SU-DHL-6 (cell line): ENCODE data around the gene WDR81.
A peak's percentile ranks its signal among the peaks of the same experiment; 100 is the strongest.

Experiments
- H2AFZ ChIP-seq: fragments of 200-600 bp; sonication (generic); 2 replicates; pipeline ENCODE4 v1.6.1; 2014; ENCODE audit warnings: low read depth, mild to moderate bottlenecking, moderate library complexity, mixed read lengths, antibody characterized with exemption, low read length; ENCODE audit not compliant: severe bottlenecking
- H3F3A ChIP-seq: fragments of 200-600 bp; shearing (Covaris generic); 2 replicates; pipeline ENCODE4 v1.6.0; 2016; ENCODE audit warnings: antibody characterized with exemption, mild to moderate bottlenecking; ENCODE audit not compliant: insufficient read depth
- H3K27ac ChIP-seq: fragments of 200-600 bp; sonication (generic); 2 replicates; pipeline ENCODE4 v1.5.1; 2016; ENCODE audit warnings: low read depth, mild to moderate bottlenecking, low read length, moderate library complexity, mixed read lengths
- H3K27me3 ChIP-seq: fragments of 200-600 bp; sonication (generic), shearing (Covaris generic); 2 replicates; pipeline ENCODE4 v1.6.0; 2014; ENCODE audit warnings: mild to moderate bottlenecking, low read length
- H3K36me3 ChIP-seq: fragments of 200-600 bp; sonication (generic); 2 replicates; pipeline ENCODE4 v1.6.1; 2014; ENCODE audit warnings: mild to moderate bottlenecking, low read length, mixed read lengths
- H3K4me2 ChIP-seq: fragments of 300-600, 200-600 bp; shearing (Covaris generic), sonication (generic); 2 replicates; pipeline ENCODE4 v1.6.0; 2014; ENCODE audit warnings: low read length, low read depth, mild to moderate bottlenecking; ENCODE audit not compliant: poor library complexity, severe bottlenecking
- H3K4me3 ChIP-seq: fragments of 200-600 bp; sonication (generic); 2 replicates; pipeline ENCODE4 v1.5.1; 2014; ENCODE audit warnings: antibody characterized with exemption, low read length, mild to moderate bottlenecking, mixed read lengths; ENCODE audit not compliant: insufficient read depth, poor library complexity, severe bottlenecking
- H3K79me2 ChIP-seq: fragments of 200-600 bp; sonication (generic); 2 replicates; pipeline ENCODE4 v1.6.1; 2014; ENCODE audit warnings: mild to moderate bottlenecking, low read length, moderate library complexity; ENCODE audit not compliant: insufficient read depth
- H3K9ac ChIP-seq: fragments of 200-600 bp; sonication (generic); 2 replicates; pipeline ENCODE4 v1.7.0; 2014; ENCODE audit warnings: mild to moderate bottlenecking, low read length
- H3K9me2 ChIP-seq: fragments of 200-600 bp; sonication (generic); replicated peaks from 2 replicates; pipeline ENCODE4 v1.6.1; 2014; ENCODE audit warnings: low read length; ENCODE audit not compliant: insufficient read depth
- H3K9me3 ChIP-seq: fragments of 200-600 bp; sonication (generic); 2 replicates; pipeline ENCODE4 v1.6.1; 2014; ENCODE audit warnings: low read length, mixed read lengths; ENCODE audit not compliant: insufficient read depth
- H4K20me1 ChIP-seq: fragments of 200-600 bp; sonication (generic); 2 replicates; pipeline ENCODE4 v1.6.1; 2014; ENCODE audit warnings: low read depth, mild to moderate bottlenecking, antibody characterized with exemption, low read length, moderate library complexity, mixed read lengths
- EZH2phosphoT487 ChIP-seq: fragments of 200-600 bp; sonication (generic), shearing (Covaris generic); conservative IDR thresholded peaks from 2 replicates; pipeline ENCODE4 v1.6.1; 2018; ENCODE audit warnings: mild to moderate bottlenecking, antibody characterized with exemption, low read length, moderate library complexity, mixed read lengths
- TF ChIP-seq, protein P1 (sequence below): fragments of 200-600 bp; sonication (generic); IDR thresholded peaks from one replicate; pipeline ENCODE4 v1.5.1; 2017; ENCODE audit warnings: antibody characterized with exemption, mild to moderate bottlenecking, low read length, moderate library complexity; ENCODE audit not compliant: insufficient read depth, poor library complexity, severe bottlenecking

The WDR81 gene

DNA sequence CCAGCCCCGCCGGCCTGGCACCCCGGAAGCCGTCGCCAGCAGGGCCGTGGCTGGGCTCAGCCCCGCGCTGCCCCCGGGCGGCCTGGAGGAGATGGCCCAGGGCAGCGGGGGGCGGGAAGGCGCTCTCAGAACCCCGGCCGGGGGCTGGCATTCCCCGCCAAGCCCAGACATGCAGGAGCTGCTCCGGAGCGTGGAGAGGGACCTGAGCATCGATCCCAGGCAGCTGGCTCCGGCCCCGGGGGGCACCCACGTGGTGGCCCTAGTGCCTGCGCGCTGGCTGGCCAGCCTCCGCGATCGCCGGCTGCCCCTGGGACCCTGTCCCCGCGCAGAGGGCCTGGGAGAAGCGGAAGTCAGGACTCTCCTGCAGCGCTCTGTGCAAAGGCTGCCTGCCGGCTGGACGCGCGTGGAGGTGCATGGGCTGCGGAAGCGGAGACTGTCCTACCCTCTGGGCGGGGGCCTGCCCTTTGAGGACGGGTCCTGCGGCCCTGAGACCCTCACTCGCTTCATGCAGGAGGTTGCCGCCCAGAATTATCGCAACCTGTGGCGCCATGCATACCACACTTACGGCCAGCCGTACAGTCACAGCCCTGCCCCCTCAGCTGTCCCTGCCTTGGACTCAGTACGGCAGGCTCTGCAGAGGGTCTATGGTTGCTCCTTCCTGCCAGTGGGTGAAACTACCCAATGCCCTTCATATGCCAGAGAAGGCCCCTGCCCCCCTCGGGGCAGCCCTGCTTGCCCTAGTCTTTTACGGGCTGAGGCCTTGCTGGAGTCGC, 551 bp downstream of the WDR81 start:
- H3K4me3 ChIP-seq: peak overlapping the region; percentile 93
- peak overlapping the region; percentile 73 for H3K4me2 ChIP-seq
- H3K9ac ChIP-seq: peak overlapping the region; percentile 85
- TF ChIP-seq, protein P1, sequence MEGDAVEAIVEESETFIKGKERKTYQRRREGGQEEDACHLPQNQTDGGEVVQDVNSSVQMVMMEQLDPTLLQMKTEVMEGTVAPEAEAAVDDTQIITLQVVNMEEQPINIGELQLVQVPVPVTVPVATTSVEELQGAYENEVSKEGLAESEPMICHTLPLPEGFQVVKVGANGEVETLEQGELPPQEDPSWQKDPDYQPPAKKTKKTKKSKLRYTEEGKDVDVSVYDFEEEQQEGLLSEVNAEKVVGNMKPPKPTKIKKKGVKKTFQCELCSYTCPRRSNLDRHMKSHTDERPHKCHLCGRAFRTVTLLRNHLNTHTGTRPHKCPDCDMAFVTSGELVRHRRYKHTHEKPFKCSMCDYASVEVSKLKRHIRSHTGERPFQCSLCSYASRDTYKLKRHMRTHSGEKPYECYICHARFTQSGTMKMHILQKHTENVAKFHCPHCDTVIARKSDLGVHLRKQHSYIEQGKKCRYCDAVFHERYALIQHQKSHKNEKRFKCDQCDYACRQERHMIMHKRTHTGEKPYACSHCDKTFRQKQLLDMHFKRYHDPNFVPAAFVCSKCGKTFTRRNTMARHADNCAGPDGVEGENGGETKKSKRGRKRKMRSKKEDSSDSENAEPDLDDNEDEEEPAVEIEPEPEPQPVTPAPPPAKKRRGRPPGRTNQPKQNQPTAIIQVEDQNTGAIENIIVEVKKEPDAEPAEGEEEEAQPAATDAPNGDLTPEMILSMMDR: no peak
- TF ChIP-seq EZH2phosphoT487: no peak
- no peaks in the 10 kb centered on the region for H3K36me3 ChIP-seq
- H3F3A ChIP-seq: peaks cover 20% of the 10 kb centered on the region; the same call in 1 of the 2 replicates
- peaks cover 19% of the 10 kb centered on the region; the same call in 1 of the 2 replicates for H3K79me2 ChIP-seq
- H3K27ac ChIP-seq: peak overlapping the region; percentile 51
- H2AFZ ChIP-seq: peak overlapping the region; percentile 70
- no peaks in the 10 kb centered on the region for H4K20me1 ChIP-seq
- no peaks in the 10 kb centered on the region for H3K9me2 ChIP-seq
- no peaks in the 10 kb centered on the region for H3K27me3 ChIP-seq
- no peaks in the 10 kb centered on the region for H3K9me3 ChIP-seq

DNA sequence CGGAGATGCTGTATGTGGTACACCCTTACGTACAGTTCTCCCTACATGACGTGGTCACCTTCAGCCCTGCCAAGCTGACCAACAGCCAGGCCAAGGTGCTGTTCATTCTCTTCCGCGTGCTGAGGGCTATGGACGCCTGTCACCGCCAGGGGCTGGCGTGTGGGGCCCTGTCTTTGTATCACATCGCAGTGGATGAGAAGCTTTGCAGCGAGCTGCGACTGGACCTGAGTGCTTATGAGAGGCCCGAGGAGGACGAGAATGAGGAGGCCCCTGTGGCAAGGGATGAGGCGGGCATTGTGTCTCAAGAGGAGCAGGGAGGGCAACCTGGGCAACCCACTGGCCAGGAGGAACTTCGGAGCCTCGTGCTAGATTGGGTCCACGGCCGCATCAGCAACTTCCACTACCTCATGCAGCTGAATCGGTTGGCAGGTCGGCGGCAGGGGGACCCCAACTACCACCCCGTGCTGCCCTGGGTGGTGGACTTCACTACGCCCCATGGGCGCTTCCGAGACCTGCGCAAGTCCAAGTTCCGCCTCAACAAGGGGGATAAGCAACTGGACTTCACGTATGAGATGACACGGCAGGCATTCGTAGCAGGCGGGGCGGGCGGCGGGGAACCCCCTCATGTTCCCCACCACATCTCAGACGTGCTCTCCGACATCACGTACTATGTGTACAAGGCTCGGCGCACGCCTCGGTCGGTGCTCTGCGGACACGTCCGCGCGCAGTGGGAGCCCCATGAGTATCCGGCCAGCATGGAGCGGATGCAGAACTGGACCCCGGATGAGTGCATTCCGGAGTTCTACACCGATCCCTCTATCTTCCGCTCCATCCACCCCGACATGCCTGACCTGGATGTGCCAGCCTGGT, 1.4 kb downstream of the WDR81 start:
- Histone ChIP-seq H3K27ac (no peak overlapping the region; the same call in 1 of the 2 replicates), H3K9me2 (no peaks in the 10 kb centered on the region), H3K9ac (peak overlapping the region; percentile 85), H3F3A (peaks cover 18% of the 10 kb centered on the region; the same call in 1 of the 2 replicates), H2AFZ (no peak overlapping the region), H4K20me1 (no peaks in the 10 kb centered on the region), H3K4me3 (peak overlapping the region; percentile 93), H3K9me3 (no peaks in the 10 kb centered on the region), H3K4me2 (peak overlapping the region; percentile 73), H3K36me3 (no peaks in the 10 kb centered on the region), H3K79me2 (peaks cover 19% of the 10 kb centered on the region; the same call in 1 of the 2 replicates), H3K27me3 (no peaks in the 10 kb centered on the region)
- no peak for TF ChIP-seq EZH2phosphoT487
- TF ChIP-seq, protein P1: no peak

DNA sequence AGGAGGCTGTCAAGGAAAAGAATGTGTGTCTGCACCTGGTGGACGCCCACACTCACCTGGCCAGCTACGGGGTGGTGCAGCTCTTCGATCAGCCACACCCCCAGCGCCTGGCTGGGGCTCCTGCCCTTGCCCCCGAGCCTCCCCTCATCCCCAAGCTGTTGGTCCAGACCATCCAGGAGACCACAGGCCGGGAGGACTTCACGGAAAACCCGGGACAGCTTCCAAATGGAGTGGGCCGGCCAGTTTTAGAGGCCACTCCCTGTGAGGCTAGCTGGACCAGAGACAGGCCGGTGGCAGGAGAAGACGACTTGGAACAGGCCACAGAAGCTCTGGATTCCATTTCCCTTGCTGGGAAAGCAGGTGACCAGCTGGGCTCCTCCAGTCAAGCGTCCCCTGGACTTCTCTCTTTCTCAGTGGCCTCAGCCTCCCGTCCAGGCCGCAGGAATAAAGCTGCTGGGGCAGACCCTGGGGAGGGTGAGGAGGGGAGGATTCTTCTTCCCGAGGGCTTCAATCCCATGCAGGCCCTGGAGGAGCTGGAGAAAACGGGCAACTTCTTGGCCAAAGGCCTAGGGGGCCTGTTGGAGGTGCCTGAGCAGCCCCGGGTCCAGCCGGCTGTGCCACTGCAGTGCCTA, 2.2 kb downstream of the WDR81 start:
- peaks cover 19% of the 10 kb centered on the region; the same call in 1 of the 2 replicates for H3K79me2 ChIP-seq
- H3K4me2 ChIP-seq: no peak overlapping the region
- TF ChIP-seq EZH2phosphoT487: no peak
- TF ChIP-seq, protein P1: no peak
- H3K9me2 ChIP-seq: no peaks in the 10 kb centered on the region
- no peak overlapping the region for H2AFZ ChIP-seq
- H4K20me1 ChIP-seq: no peaks in the 10 kb centered on the region
- no peaks in the 10 kb centered on the region for H3K9me3 ChIP-seq
- H3K36me3 ChIP-seq: no peaks in the 10 kb centered on the region
- no peak overlapping the region for H3K4me3 ChIP-seq
- no peaks in the 10 kb centered on the region for H3K27me3 ChIP-seq
- no peak overlapping the region for H3K9ac ChIP-seq
- H3F3A ChIP-seq: peaks cover 10% of the 10 kb centered on the region; the same call in 1 of the 2 replicates
- H3K27ac ChIP-seq: no peak overlapping the region
